ENCODE data around the gene MUSK. TPM values are rescaled to one million over a fixed set of nuclear protein-coding genes. Genes with fewer than 3 reads are reported as not detected.

The MUSK gene
- total and polyA plus RNA-seq, 2 donors (not counting 3 experiments of a cell fraction or from before 2014, with no cell fraction given) = 0.08 TPM; not detected in 1

DNA sequence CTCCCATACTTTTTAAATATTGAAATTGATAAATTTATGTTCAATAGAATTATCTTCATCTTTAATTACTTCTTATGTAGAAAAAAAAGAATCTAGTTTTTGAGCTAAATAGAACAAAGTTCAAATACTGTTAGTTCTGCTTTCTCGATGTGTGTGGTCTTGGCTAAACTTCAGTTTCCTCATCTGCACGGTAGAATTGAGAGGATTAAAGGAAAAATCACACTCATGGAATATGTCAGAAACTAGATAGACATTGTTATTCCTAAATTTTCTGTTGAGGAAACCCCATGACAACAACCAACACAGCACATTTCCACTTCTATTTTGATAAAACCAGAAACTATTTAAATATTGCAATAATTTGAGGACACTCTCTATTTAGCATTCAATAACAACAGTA is 100.3 kb downstream of the MUSK start:
- Histone ChIP-seq H3K36me3 (ENCODE audit: control insufficient read depth in 2 of 2, extremely low read depth in 1 of 2, insufficient read depth in 2 of 2, low read length in 2 of 2) (no peaks in the 10 kb centered on the region), H2AFZ (ENCODE audit: low read depth, low read length) (no peak overlapping the region), H3K9ac (replicated peaks; ENCODE audit: extremely low read depth, insufficient read depth, low read length) (no peak overlapping the region), H4K20me1 (replicated peaks; ENCODE audit: control insufficient read depth, extremely low read depth, insufficient read depth, low read length) (no peaks in the 10 kb centered on the region), H3K27ac (ENCODE audit: insufficient read depth, low read depth, low read length) (no peak overlapping the region), H3K4me2 (ENCODE audit: insufficient read depth, low read length) (no peak overlapping the region), H3K9me1 (replicated peaks; ENCODE audit: control insufficient read depth, extremely low read depth, insufficient read depth, low read length) (no peaks in the 10 kb centered on the region), H3K4me1 (ENCODE audit: control insufficient read depth, extremely low read depth, insufficient read depth, low read length) (no peaks in the 10 kb centered on the region), H3K9me3 (replicated peaks; ENCODE audit: control insufficient read depth, insufficient read depth, low read length) (no peaks in the 10 kb centered on the region), H3K79me2 (ENCODE audit: control insufficient read depth, insufficient read depth, low read length) (no peaks in the 10 kb centered on the region), H3K4me3 (replicated peaks in 1 of 3; ENCODE audit: insufficient read depth in 1 of 3, low read depth in 1 of 3, low read length in 3 of 3) (no peak overlapping the region), H3K27me3 (ENCODE audit: control insufficient read depth in 2 of 2, insufficient read depth in 2 of 2, low read length in 2 of 2) (no peaks in the 10 kb centered on the region)
- DNase-seq (ENCODE audit: low read depth, low spot score) = no peak
- no peak for FAIRE-seq
- dilution Hi-C loops (cut with MboI; ENCODE audit: extremely low pct_ligation_motif_present, low sequenced_read_pairs) = no loop called here
- ChIA-PET POLR2A (no interaction called here), CTCF (no interaction called here)
- BruUV-seq (replicated peaks) = no TSS peak
- intact Hi-C loops (cut with micrococcal nuclease) = no loop called here
- TF ChIP-seq EZH2 (IDR thresholded peaks at IDR 0.05; ENCODE audit: borderline replicate concordance, low read depth, low read length, severe bottlenecking) (no peak), MAX (IDR thresholded peaks at IDR 0.05; ENCODE audit: insufficient read depth, insufficient read length) (no peak), GATA2 (IDR thresholded peaks at IDR 0.05; ENCODE audit: insufficient read depth, insufficient read length, low read depth, low read length) (no peak), JUN (IDR thresholded peaks at IDR 0.05; ENCODE audit: borderline replicate concordance, insufficient read depth, insufficient read length, low read depth) (no peak), POLR2A (IDR thresholded peaks at IDR 0.05; ENCODE audit: low read depth, low read length) (no peak), MYC (IDR thresholded peaks at IDR 0.05; ENCODE audit: low read depth, low read length) (no peak), CTCF (IDR thresholded peaks at IDR 0.05; ENCODE audit: extremely low read depth in 1 of 2, insufficient read depth in 1 of 2, low read depth in 1 of 2, low read length in 2 of 2) (no peak)

All from endothelial cell of umbilical vein (primary cell).